GM06990 (cell line): ENCODE data around the gene MCRIP1.

Source experiments
- DNase-seq: peaks from one replicate; pipeline ENCODE4 v3.0.0-alpha.2; 2011; ENCODE audit not compliant: insufficient read length; ENCODE audit errors: extremely low read depth
- H3K27me3 ChIP-seq: replicated peaks from 2 replicates; pipeline ENCODE4 v1.6.0; 2011; ENCODE audit warnings: low read length; ENCODE audit not compliant: control insufficient read depth, insufficient read depth
- H3K36me3 ChIP-seq: 2 replicates; pipeline ENCODE4 v1.5.1; 2011; ENCODE audit warnings: low read length; ENCODE audit not compliant: control insufficient read depth, insufficient read depth
- H3K4me3 ChIP-seq: replicated peaks from 2 replicates; pipeline ENCODE4 v1.5.1; 2011; ENCODE audit warnings: low read depth, mild to moderate bottlenecking, control low read depth, low read length
- TF ChIP-seq, protein P1 (sequence below): IDR thresholded peaks from 2 replicates; pipeline ENCODE4 v1.5.1; 2011; ENCODE audit warnings: low read length, control low read depth, mild to moderate bottlenecking, inconsistent platforms; ENCODE audit not compliant: insufficient read depth, poor library complexity, severe bottlenecking

The MCRIP1 gene

GRCh38 chr17:81846743-81847689 lies 13.9 kb upstream of the MCRIP1 start:
- no peak overlapping the region for H3K4me3 ChIP-seq
- H3K36me3 ChIP-seq: peaks cover 61% of the 10 kb centered on the region
- H3K27me3 ChIP-seq: no peaks in the 10 kb centered on the region
- TF ChIP-seq, protein P1, sequence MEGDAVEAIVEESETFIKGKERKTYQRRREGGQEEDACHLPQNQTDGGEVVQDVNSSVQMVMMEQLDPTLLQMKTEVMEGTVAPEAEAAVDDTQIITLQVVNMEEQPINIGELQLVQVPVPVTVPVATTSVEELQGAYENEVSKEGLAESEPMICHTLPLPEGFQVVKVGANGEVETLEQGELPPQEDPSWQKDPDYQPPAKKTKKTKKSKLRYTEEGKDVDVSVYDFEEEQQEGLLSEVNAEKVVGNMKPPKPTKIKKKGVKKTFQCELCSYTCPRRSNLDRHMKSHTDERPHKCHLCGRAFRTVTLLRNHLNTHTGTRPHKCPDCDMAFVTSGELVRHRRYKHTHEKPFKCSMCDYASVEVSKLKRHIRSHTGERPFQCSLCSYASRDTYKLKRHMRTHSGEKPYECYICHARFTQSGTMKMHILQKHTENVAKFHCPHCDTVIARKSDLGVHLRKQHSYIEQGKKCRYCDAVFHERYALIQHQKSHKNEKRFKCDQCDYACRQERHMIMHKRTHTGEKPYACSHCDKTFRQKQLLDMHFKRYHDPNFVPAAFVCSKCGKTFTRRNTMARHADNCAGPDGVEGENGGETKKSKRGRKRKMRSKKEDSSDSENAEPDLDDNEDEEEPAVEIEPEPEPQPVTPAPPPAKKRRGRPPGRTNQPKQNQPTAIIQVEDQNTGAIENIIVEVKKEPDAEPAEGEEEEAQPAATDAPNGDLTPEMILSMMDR: no peak
- no peak for DNase-seq

- peaks cover 52% of the 10 kb centered on the region for H3K36me3 ChIP-seq
- H3K27me3 ChIP-seq: no peaks in the 10 kb centered on the region
- no peak overlapping the region for H3K4me3 ChIP-seq
- TF ChIP-seq, protein P1: no peak
- DNase-seq: no peak
Measured at GRCh38 chr17:81845881-81846742, 13.0 kb upstream of the MCRIP1 start.

DNA sequence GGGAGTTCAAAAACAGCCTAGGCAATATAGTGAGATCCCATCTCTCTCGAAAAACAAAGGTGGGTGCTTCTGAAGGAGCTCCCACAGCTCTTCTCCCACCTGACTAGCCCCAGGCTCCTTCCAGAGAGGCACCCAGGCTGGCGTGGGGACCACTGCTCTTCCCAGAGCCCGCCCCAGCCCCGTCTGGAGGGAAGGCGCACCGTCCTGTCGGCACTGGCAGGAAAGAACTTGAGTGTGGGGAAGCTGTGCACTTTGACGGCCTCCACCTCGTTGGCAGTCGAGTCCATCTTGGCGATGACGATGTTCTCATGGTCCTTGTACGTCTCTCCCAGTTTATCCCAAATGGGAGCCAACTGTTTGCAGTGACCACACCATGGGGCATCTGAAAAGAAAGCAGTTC lies 12.3 kb upstream of the MCRIP1 start:
- TF ChIP-seq, protein P1: no peak

GRCh38 chr17:81844887-81845286 lies 11.8 kb upstream of the MCRIP1 start:
- TF ChIP-seq, protein P1: no peak
- DNase-seq: no peak
- H3K36me3 ChIP-seq: peaks cover 49% of the 10 kb centered on the region
- no peaks in the 10 kb centered on the region for H3K27me3 ChIP-seq
- no peak overlapping the region for H3K4me3 ChIP-seq

More for the DNA sequence above, 12.3 kb upstream of the MCRIP1 start:
- no peaks in the 10 kb centered on the region for H3K27me3 ChIP-seq
- DNase-seq: no peak
- no peak overlapping the region for H3K4me3 ChIP-seq
- H3K36me3 ChIP-seq: peaks cover 49% of the 10 kb centered on the region

- TF ChIP-seq, protein P1: no peak
- no peak for DNase-seq
- Histone ChIP-seq H3K36me3 (peaks cover 49% of the 10 kb centered on the region), H3K27me3 (no peaks in the 10 kb centered on the region), H3K4me3 (no peak overlapping the region)
Measured at GRCh38 chr17:81844327-81844851, 11.3 kb upstream of the MCRIP1 start.
